HG02981 (cell line): ENCODE data around the gene CNKSR3.
"Not testable (repeated sequence)": the region's sequence is repeated elsewhere in the genome, so short reads cannot be mapped to it uniquely, and the experiment has no call there.

Source experiments
- ATAC-seq: cut with Tn5 transposase; IDR thresholded peaks from one replicate; pipeline ENCODE4 v1.9.1; 2021; ENCODE audit warnings: mild to moderate bottlenecking, moderate library complexity; ENCODE audit not compliant: unreplicated experiment

Gene CNKSR3

GRCh38 chr6:154528310-154528915 is 17.9 kb upstream of the CNKSR3 start:
- ATAC-seq, result no peak

DNA sequence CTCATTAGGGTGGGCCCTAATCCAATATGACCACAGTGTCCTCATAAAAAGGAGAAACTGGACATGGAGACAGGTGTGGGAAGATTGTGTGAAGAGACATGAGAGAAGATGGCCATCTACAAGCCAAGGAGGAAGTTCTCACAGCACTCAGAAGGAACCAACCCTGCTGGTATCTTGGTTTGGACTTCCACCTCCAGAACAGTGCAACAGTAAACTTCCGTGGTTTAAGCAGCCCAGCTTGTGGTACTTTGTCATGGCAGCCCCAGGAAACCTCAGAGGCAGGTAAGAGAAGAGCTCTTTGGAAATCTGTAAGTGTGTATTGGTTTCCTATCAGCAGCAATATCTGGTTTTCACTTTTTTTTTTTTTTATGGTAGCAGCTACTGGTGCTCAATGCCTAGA is 16.5 kb upstream of the CNKSR3 start:
- ATAC-seq, result no peak

DNA sequence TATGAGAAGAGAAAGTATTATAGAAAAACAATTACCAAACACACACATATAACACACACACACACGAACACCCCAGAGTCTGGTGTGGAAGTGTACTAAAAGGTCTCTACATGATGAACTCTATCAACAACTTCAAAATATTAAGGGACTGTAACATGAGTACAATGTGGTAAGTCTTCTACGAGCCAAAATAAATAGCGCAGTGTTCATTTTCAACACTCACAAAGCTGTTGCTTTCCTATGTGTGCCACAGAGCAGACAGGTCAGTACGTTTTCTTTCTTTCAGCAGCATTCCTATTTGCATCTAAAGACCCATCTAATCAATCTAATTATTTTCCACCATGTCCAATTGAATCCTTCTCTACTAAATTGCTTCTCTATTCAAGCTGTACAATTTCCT is 12.1 kb upstream of the CNKSR3 start:
- no peak for ATAC-seq

DNA sequence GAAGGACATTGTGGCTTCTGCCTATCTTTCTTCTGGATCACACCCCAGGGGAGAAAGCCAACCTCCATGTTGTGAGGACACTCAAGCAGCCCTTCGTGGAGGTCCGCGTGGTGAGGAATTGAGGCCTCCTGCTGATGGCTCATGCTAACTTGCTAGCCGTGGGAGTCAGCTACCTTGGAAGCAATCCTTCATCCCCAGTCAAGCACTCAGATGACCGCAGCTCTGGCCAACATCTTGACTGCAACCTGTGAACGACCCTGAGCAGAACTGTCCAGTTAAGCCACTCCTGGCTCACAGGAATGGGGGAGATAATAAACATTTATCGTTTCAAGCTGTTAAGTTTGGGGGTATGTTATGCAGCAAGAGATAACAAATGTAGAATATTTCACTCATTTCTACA is 10.9 kb upstream of the CNKSR3 start:
- ATAC-seq, result no peak

- ATAC-seq, result no peak
Measured at GRCh38 chr6:154520280-154520679, 9.8 kb upstream of the CNKSR3 start.

DNA sequence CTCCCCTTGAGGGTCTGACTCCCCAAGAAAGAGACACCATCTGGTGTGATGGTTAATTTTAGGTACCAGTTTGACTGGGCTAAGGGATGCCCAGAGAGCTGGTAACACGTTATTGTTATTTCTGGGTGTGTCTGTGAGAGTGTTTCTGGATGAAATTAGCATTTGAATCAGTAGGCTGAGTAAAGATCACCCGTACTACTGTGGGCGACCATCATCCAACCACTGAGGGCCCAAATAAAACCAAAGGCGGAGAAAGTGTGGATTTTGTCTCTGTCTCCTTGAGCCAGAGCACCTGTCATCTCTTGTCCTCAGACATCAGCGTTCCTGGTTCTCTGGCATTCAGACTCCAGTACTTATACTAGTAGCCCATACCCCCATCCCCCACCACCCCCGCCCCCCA is 7.9 kb upstream of the CNKSR3 start:
- no peak for ATAC-seq

DNA sequence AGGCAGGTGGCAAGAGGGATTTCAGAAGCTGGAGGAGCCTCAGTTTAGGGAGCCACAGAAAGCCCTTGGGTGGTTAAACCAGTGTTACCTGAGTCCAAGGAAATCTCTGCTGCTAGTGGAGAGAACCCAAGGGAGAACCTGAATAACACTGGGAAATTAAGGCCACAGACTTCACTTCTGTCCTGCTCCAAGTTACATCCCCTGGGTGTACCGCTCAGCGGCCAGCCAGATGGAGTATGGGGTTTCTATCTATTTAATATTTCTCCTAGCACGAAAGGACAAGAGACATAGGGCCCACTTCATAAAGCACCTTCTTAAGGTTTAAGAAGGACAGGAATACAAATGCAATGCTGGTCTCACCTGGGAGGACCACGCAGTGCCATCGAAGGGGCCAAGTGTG is 5.8 kb upstream of the CNKSR3 start:
- ATAC-seq, result no peak

GRCh38 chr6:154515826-154516225 is 5.3 kb upstream of the CNKSR3 start:
- no peak for ATAC-seq

- not testable (repeated sequence) for ATAC-seq
Measured at GRCh38 chr6:154515076-154515475, 4.6 kb upstream of the CNKSR3 start.

- ATAC-seq, result no peak
Measured at GRCh38 chr6:154514481-154514880, 4.0 kb upstream of the CNKSR3 start.

DNA sequence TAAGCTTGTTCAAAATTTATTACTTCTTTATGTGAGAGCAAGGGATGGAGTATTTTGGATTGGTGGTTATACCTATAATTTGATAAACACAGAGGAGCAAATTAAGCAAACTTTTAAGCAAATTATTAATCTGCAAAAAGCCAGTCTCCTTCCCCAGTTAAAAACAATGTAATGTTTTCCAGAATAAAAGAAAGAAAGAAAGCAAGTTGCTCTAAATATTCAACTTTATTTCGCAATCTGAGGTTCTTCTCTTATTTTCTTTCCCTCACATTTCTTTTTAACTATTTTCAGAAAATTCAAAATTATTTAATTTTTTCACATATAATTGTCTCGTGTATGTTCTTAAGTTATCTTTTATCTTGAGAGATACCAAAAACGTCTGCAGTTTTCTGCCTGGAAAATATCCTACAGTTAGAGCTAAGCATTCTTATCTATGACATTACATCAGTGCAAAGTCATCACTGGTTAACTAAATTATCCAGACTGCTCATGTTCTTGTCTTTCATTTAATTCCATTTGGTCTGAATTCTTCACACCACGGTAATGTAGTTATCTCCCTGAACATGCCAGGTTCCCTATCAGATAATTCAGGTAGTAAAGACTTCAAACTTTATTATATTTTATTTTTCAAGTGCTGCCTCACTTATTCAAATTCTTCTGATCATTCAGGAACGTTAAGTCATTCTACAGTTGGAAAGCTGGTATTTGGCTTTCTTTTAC is 3.3 kb upstream of the CNKSR3 start:
- ATAC-seq, result no peak

- no peak for ATAC-seq
Measured at GRCh38 chr6:154512201-154512600, 1.7 kb upstream of the CNKSR3 start.

DNA sequence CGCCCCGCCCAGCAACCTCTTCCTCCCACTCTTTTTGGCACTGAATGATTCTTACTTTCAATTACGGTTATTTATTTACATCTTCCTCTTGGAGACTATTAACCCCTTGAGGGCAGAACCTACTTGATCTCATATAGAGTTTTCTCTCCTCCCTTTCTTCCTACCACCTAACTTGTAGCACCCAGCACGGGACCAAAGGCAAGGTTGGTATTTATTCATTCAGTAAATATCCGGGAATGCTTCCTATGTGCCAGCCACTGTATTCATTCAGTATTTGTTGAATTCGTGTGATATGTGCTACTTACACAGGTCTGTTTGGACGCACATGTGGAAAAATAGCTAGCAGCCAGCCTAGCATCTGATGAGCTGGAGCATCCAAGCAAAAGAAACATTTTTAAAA is 1.3 kb upstream of the CNKSR3 start:
- no peak for ATAC-seq

DNA sequence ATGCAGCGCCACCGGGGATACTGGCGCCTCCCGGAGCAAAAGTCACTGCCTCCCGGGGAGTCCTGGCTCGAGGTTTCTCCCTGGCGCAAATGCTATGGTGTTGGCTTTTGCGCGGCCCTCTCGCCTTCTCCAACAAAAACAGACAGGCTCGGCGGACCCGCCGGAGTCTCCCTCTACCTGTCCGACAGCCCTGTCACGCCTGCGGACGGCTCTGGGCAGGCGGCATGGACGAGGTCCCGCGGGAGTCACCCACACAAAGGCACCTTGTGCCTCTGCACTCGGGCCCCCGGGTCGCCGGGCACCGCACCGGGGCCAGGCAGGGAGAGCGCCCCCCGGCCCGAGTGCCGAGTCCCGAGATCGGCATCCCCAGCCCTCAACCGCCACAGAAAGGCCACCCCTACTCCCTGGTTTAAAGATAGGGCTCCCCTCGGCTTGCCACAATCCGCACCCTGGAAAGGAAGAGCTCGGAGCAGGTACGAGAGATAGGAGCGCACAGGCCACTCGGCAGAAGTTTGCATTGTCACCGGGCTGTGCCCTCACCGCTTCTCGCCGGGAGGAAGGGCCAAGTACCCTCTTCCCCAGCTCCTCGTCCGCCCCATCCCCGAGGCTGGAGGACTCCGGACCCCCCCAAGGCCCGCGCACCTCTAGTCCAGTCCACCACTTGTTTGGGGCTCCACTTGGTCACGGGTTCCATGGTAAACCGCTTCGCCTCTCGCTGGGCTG is 903 bp downstream of the CNKSR3 start:
- ATAC-seq, result peak; percentile 22

DNA sequence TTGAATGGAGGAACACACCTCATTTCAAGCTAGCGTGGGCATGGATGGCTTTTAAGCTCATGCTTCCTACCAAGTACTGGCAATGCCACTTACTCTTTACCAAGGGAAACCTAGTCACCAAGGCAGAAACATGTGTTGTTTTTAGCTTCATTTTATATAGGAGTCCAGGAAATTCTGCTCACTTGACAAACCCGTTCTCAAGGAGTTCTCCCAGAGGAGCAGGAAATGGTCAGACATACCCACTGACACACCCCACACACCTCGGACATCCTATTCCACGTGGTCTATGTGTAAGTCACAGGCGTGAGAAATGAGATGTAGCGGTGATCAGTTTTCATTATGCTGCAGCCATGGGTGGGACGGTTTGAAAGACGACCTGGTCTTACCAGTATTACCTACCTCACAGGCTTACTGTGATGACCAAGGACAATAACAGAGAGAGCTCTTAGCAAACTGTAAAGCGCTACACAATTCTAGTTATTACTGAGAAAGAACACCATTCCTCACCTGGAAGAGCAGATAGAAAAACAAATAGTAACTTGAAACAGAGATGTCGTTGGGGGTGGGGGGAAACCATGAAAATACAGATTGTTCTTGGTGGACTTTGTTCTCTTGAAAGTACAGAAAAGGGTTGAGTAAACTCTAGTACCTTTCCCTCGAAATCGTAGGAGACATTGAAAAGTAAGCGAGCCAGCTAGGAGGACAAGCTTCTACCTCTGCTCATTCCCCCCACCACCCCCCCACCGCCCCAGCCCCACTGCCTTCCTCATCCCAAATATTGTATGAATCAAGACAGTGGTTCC is 1.7 kb downstream of the CNKSR3 start:
- ATAC-seq, result no peak

- ATAC-seq, result no peak
Measured at GRCh38 chr6:154506991-154507898, 3.2 kb downstream of the CNKSR3 start.

DNA sequence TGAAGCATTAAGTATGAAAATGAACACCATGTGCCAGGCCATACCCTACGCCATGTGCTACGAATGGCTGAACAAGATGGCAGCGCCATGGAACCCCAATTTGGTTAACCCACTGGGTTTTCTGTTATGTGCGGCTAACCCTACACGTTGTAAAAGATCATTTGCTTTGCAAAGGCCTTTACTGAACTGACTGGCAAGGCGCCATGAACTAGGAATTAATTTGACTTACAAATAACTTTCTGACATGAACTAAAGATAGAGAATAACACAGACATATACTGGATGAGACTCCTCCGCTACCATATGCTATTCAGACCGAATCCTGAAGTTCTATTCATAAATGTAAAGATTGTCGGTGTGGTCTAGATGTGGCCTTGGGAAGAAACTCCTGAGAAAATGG is 3.9 kb downstream of the CNKSR3 start:
- no peak for ATAC-seq

DNA sequence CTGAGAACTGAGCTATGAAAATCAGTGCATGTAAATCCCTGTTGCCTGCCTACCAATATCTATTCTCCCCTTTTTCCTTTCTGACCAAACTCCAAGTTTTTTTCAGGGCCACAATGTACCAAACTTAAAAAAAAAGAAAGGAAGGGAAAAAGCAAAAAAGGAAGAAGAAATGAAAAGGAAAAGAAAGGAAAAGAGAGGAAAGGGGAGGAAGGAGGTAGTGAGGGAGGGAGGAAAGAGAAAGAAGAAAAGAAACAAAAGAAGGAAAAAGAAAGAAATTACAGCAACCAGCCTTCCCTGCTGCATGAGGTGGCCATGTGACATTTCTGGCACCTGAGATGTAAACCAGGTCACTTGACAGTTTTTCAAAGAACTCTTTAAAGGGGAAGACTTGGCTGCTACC is 4.4 kb downstream of the CNKSR3 start:
- ATAC-seq, result no peak

GRCh38 chr6:154504865-154505449 is 5.5 kb downstream of the CNKSR3 start:
- no peak for ATAC-seq

- ATAC-seq, result no peak
Measured at GRCh38 chr6:154504102-154504501, 6.4 kb downstream of the CNKSR3 start.
